AG09319 (cell line): Measurements from ENCODE around the gene CLPSL2.

Experiments
- DNase-seq: peaks from one replicate; pipeline ENCODE4 v3.0.0-alpha.2; 2010; ENCODE audit warnings: low read depth; ENCODE audit errors: extremely low read depth
- CTCF ChIP-seq: IDR thresholded peaks from 2 replicates; pipeline ENCODE4 v1.5.1; 2011; ENCODE audit warnings: low read depth, mild to moderate bottlenecking, inconsistent platforms, low read length, moderate library complexity

The CLPSL2 gene

GRCh38 chr6:35804996-35805736, 28.8 kb downstream of the CLPSL2 start, which contains the start of gene LHFPL5:
Gene LHFPL5 (plus strand): TSS chr6:35805352. CDS start chr6:35805671, 319 bp downstream.
- no peak for DNase-seq

DNA sequence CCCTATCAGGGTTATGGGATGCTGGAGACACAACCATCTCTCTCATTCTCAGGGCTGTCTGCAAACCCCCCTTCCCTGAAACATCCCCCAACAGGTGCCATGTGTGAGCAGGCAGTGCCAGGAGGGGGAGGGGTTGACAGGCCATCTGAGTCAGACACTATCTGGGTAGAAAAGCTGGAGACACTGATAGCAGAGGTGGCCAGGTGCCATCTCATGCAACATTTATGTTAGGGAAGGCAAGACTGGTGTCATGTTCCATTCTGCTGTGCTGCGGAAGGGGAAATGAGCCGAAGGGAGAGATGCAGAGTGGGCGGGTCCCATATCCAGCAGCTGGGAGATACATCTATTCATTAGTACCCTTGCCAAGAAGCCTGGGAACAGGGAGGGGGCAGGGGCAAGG, 32.3 kb downstream of the CLPSL2 start:
- DNase-seq, result no peak
- no peak for TF ChIP-seq CTCF

More at GRCh38 chr6:35804996-35805736, 28.8 kb downstream of the CLPSL2 start, which contains the start of gene LHFPL5:
- TF ChIP-seq CTCF, result no peak

DNA sequence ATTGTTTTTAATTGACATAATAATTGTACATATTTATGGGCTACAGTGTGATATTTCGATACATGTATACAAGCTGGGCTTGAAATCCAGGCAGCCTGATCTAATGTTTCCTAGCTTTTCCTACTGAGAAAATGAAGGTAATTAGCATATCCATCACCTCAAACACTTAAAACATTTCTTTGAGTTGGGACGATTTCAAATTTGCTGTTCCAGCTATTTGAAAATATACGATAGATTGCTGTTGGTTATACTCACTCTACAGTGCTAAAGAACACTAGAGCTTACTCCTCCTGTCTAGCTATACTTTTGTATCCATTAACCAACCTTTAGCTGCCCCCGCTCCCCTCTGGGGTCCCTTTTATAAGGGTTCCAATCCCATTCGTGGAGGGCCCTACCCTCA, 33.4 kb downstream of the CLPSL2 start:
- DNase-seq, result no peak
- no peak for TF ChIP-seq CTCF

GRCh38 chr6:35810971-35811698, 34.7 kb downstream of the CLPSL2 start:
- DNase-seq, result no peak
- TF ChIP-seq CTCF, result no peak

GRCh38 chr6:35811699-35811995, 35.2 kb downstream of the CLPSL2 start:
- no peak for TF ChIP-seq CTCF
- DNase-seq, result no peak

- no peak for TF ChIP-seq CTCF
- DNase-seq, result no peak
Measured at GRCh38 chr6:35817515-35817914, 41.1 kb downstream of the CLPSL2 start.

- TF ChIP-seq CTCF, result no peak
- DNase-seq, result no peak
Measured at GRCh38 chr6:35823601-35824000, 47.2 kb downstream of the CLPSL2 start.
